K562 (cell line): ENCODE results near the gene KCND2. TPM values are rescaled to one million over a fixed set of nuclear protein-coding genes. Genes with fewer than 3 reads are reported as not detected.

Experiments
- ATAC-seq: fragments of 200-7000 bp; cut with Tn5 transposase; 3 replicates; pipeline ENCODE4 v1.9.1; 2020; ENCODE audit warnings: moderate library complexity
- BruUV-seq: library from RNA; stranded (reverse); fragments of 400-500 nt; replicated peaks from 2 replicates; lab custom pipeline; 2021; lab: Mats Ljungman, UMichigan
- CTCF ChIA-PET: fragments of 300-600 bp; formaldehyde crosslinking; extraction: SDS; loops from one replicate; lab custom pipeline; 2021; ENCODE audit warnings: low intra/inter-chr PET ratio; lab: Yijun Ruan, JAX
- POLR2A ChIA-PET: fragments of 300-600, 350-650 bp; sonication (Branson Sonifier 250); formaldehyde crosslinking; extraction: SDS; loops from one replicate; lab custom pipeline; 2021; ENCODE audit warnings: antibody characterized with exemption, inconsistent platforms; lab: Yijun Ruan, JAX
- DNase-seq, 4 experiments: peaks; one replicate each; pipeline versions ENCODE4 v3.0.0 to v3.0.0-alpha.2; 2011 to 2018; ENCODE audit warnings: low spot score in 3 of 4, mixed read lengths in 3 of 4; ENCODE audit errors: extremely low read depth in 1 of 4
- FAIRE-seq: peaks from 2 replicates; lab custom pipeline; 2011; peaks lifted over from hg19 to GRCh38; lab: Jason Lieb, UNC
- H2AFZ ChIP-seq: 2 replicates; pipeline ENCODE4 v1.6.0; 2011; ENCODE audit warnings: low read depth, low read length, control low read depth, inconsistent platforms
- H3K27ac ChIP-seq: fragments of 200-600 bp; 3 replicates; pipeline ENCODE4 v1.8.0; 2011; ENCODE audit warnings: low read depth, mild to moderate bottlenecking, control low read depth, inconsistent platforms, low read length, moderate library complexity, mixed read lengths; ENCODE audit errors: extremely low read depth
- H3K27me3 ChIP-seq, 2 experiments: fragments of 300-600 bp in 1 of 2; 2 replicates in 1 of 2; 3 replicates in 1 of 2; pipeline versions ENCODE4 v1.6.0 to v1.8.0; 2011; ENCODE audit warnings: inconsistent platforms in 2 of 2, low read length in 2 of 2, mild to moderate bottlenecking in 1 of 2, mixed read lengths in 1 of 2, moderate library complexity in 1 of 2; ENCODE audit not compliant: control insufficient read depth in 2 of 2, insufficient read depth in 2 of 2
- H3K36me3 ChIP-seq: fragments of 300-600 bp; 3 replicates; pipeline ENCODE4 v1.8.0; 2011; ENCODE audit warnings: mild to moderate bottlenecking, low read length, inconsistent platforms; ENCODE audit not compliant: control insufficient read depth, insufficient read depth
- H3K4me1 ChIP-seq, 2 experiments: fragments of 200-600 bp in 1 of 2; replicated peaks in 1 of 2; 2 replicates in 1 of 2; 3 replicates in 1 of 2; pipeline versions ENCODE4 v1.5.1 to v1.8.0; 2011; ENCODE audit warnings: inconsistent platforms in 2 of 2, low read length in 2 of 2, mild to moderate bottlenecking in 1 of 2, mixed read lengths in 1 of 2, moderate library complexity in 1 of 2; ENCODE audit not compliant: control insufficient read depth in 2 of 2, insufficient read depth in 2 of 2
- H3K4me2 ChIP-seq: 2 replicates; pipeline ENCODE4 v1.6.1; 2011; ENCODE audit warnings: low read length, control low read depth, inconsistent platforms, mixed read lengths; ENCODE audit not compliant: insufficient read depth
- H3K4me3 ChIP-seq: fragments of 200-600 bp; sonication (generic), shearing (Covaris generic); 2 replicates; pipeline ENCODE4 v1.5.1; 2016; ENCODE audit warnings: control low read depth, inconsistent platforms
- H3K79me2 ChIP-seq: fragments of 200-600 bp; 3 replicates; pipeline ENCODE4 v1.8.0; 2011; ENCODE audit warnings: low read length, inconsistent platforms; ENCODE audit not compliant: control insufficient read depth, insufficient read depth
- H3K9ac ChIP-seq, 2 experiments: 2 replicates each; pipeline versions ENCODE4 v1.6.0 to v1.6.1; 2011; ENCODE audit warnings: low read depth in 2 of 2, low read length in 2 of 2, control low read depth in 1 of 2, inconsistent platforms in 1 of 2, mild to moderate bottlenecking in 1 of 2, mixed read lengths in 1 of 2; ENCODE audit not compliant: insufficient read depth in 1 of 2
- H3K9me1 ChIP-seq: one replicate; pipeline ENCODE4 v1.6.0; 2011; ENCODE audit warnings: inconsistent platforms, mild to moderate bottlenecking, low read length, moderate library complexity; ENCODE audit not compliant: control insufficient read depth, insufficient read depth
- H3K9me3 ChIP-seq: replicated peaks from 2 replicates; pipeline ENCODE4 v1.5.1; 2011; ENCODE audit warnings: low read depth, low read length, inconsistent platforms; ENCODE audit not compliant: control insufficient read depth, insufficient read depth
- H4K20me1 ChIP-seq: replicated peaks from 2 replicates; pipeline ENCODE4 v1.6.1; 2011; ENCODE audit warnings: low read length, inconsistent platforms, mixed read lengths; ENCODE audit not compliant: control insufficient read depth, insufficient read depth
- ARHGAP35 ChIP-seq: fragments of 450-650 bp; IDR thresholded peaks from 2 replicates; pipeline ENCODE4 v1.6.1; 2018; ENCODE audit not compliant: partially characterized antibody
- C11orf30 ChIP-seq: fragments of 450-650 bp; IDR thresholded peaks from 2 replicates; pipeline ENCODE4 v1.6.1; 2016; ENCODE audit warnings: low read depth, mild to moderate bottlenecking
- KDM4B ChIP-seq, 2 experiments: fragments of 450-650 bp in 1 of 2; sonication (generic) in 1 of 2; IDR thresholded peaks; 2 replicates each; pipeline ENCODE4 v1.6.1; 2016 to 2017; ENCODE audit warnings: borderline replicate concordance in 2 of 2, antibody characterized with exemption in 1 of 2, low read depth in 1 of 2, mild to moderate bottlenecking in 1 of 2
- MTF1 ChIP-seq: fragments of 250-450 bp; sonication (Bioruptor Pico); IDR thresholded peaks from 2 replicates; pipeline ENCODE4 v1.9.0; 2021; ENCODE audit warnings: moderate library complexity, mild to moderate bottlenecking, inconsistent platforms, borderline replicate concordance
- SAFB2 ChIP-seq: fragments of 200-400 bp; formaldehyde crosslinking; IDR thresholded peaks from 2 replicates; pipeline ENCODE4 v1.6.1; 2018; ENCODE audit warnings: borderline replicate concordance, low read length, low read depth, moderate library complexity; ENCODE audit not compliant: severe bottlenecking
- ZBTB1 ChIP-seq: sonication (generic); formaldehyde crosslinking; IDR thresholded peaks from 2 replicates; pipeline ENCODE4 v1.8.1; 2023; ENCODE audit warnings: missing genetic modification reagents, low read depth, mild to moderate bottlenecking, borderline replicate concordance
- ZNF316 ChIP-seq: fragments of 450-650 bp; IDR thresholded peaks from 2 replicates; pipeline ENCODE4 v1.6.1; 2016
- in situ Hi-C: fragments of 300-500 bp; cut with MboI; formaldehyde crosslinking; loops from 4 replicates; pipeline ENCODE4 v1.15.0; 2018; ENCODE audit warnings: inconsistent platforms, mixed read lengths
- intact Hi-C: fragments of 100-400 bp; cut with micrococcal nuclease; formaldehyde crosslinking; loops from 2 replicates; pipeline ENCODE4 v1.14.2; 2022
- polyA plus RNA-seq, 8 experiments: library from polyadenylated mRNA; depleted of rRNA in 4 of 8; stranded (reverse) in 5 of 8; unstranded in 3 of 8; fragments of >200 nt; fragmentation: Nextera tagmentation in 2 of 8; fragmentation: Illumina TruSeq in 1 of 8; extraction: Ambion mirVana in 2 of 8; extraction: Trizol in 1 of 8; gene quantifications; 2 replicates each; pipeline versions ENCODE4 v1.2.1 to v1.2.3, GENCODE V29; 2011 to 2014; ENCODE audit warnings: inconsistent platforms in 1 of 8, missing spikeins in 1 of 8
- total RNA-seq, 7 experiments: library from RNA; depleted of rRNA in 6 of 7; stranded (reverse); fragments of >200 nt in 6 of 7; fragmentation: Illumina TruSeq in 2 of 7; extraction: Trizol in 2 of 7; gene quantifications; 2 replicates each; pipeline versions ENCODE4 v1.2.1 to v1.2.3, GENCODE V29; 2011 to 2021; ENCODE audit warnings: low replicate concordance in 1 of 7
- TF ChIP-seq, protein P1 (sequence below), 3 experiments: fragments of 200-800 bp in 1 of 3; sonication (Bioruptor generic) in 1 of 3; sonication (generic) in 1 of 3; formaldehyde crosslinking in 1 of 3; IDR thresholded peaks; 2 replicates each; pipeline versions ENCODE4 v1.6.1 to v1.8.0; 2016 to 2022; ENCODE audit warnings: mild to moderate bottlenecking in 2 of 3, missing compliant biosample characterization in 2 of 3, missing genetic modification characterization in 2 of 3, missing genetic modification reagents in 1 of 3

Gene KCND2
- total and polyA plus RNA-seq, 9 of the 15 experiments (the other 6 are each of a cell fraction or from before 2014, with no cell fraction given): 0.03 to 0.12 TPM; not detected in 7

- no peaks in the 10 kb centered on the region for H3K36me3 ChIP-seq
- in situ Hi-C loops: no loop called here
Measured at GRCh38 chr7:120413164-120413563, 140.2 kb downstream of the KCND2 start.

More at GRCh38 chr7:120413164-120413563, 140.2 kb downstream of the KCND2 start:
- H4K20me1 ChIP-seq: no peaks in the 10 kb centered on the region
- DNase-seq (no peak), ATAC-seq (no peak), FAIRE-seq (no peak)
- H3K27me3 ChIP-seq: no peaks in the 10 kb centered on the region
- H3K9ac ChIP-seq: no peak overlapping the region
- H3K9me3 ChIP-seq: no peaks in the 10 kb centered on the region
- no peak overlapping the region for H3K4me3 ChIP-seq
- ChIA-PET CTCF (no interaction called here), POLR2A (no interaction called here)
- H3K79me2 ChIP-seq: no peaks in the 10 kb centered on the region
- TF ChIP-seq, protein P1, sequence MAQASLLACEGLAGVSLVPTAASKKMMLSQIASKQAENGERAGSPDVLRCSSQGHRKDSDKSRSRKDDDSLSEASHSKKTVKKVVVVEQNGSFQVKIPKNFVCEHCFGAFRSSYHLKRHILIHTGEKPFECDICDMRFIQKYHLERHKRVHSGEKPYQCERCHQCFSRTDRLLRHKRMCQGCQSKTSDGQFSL (CRISPR knock-in tag; IDR thresholded peaks at IDR 0.05): no peak
- TF ChIP-seq, protein P1 (tag; IDR thresholded peaks at IDR 0.05): no peak
- TF ChIP-seq MTF1 (CRISPR knock-in tag) (no peak), C11orf30 (peak; percentile 45; the same call in 1 of the 2 replicates), ARHGAP35 (no peak), SAFB2 (no peak), ZBTB1 (no peak), KDM4B (IDR thresholded peaks at IDR 0.05; ENCODE audit: borderline replicate concordance in 2 of 2, low read depth in 1 of 2) (no peak), ZNF316 (peak; percentile 81)
- intact Hi-C loops: no loop called here
- no peak overlapping the region for H2AFZ ChIP-seq
- H3K4me2 ChIP-seq: no peak overlapping the region
- BruUV-seq: no TSS peak
- H3K9me1 ChIP-seq: no peaks in the 10 kb centered on the region
- H3K27ac ChIP-seq: no peak overlapping the region
- no peaks in the 10 kb centered on the region for H3K4me1 ChIP-seq
